ENCODE results near the gene PISD.

GRCh38 chr22:31635638-31636306, 26.2 kb downstream of the PISD start:
- TF ChIP-seq, protein P1, sequence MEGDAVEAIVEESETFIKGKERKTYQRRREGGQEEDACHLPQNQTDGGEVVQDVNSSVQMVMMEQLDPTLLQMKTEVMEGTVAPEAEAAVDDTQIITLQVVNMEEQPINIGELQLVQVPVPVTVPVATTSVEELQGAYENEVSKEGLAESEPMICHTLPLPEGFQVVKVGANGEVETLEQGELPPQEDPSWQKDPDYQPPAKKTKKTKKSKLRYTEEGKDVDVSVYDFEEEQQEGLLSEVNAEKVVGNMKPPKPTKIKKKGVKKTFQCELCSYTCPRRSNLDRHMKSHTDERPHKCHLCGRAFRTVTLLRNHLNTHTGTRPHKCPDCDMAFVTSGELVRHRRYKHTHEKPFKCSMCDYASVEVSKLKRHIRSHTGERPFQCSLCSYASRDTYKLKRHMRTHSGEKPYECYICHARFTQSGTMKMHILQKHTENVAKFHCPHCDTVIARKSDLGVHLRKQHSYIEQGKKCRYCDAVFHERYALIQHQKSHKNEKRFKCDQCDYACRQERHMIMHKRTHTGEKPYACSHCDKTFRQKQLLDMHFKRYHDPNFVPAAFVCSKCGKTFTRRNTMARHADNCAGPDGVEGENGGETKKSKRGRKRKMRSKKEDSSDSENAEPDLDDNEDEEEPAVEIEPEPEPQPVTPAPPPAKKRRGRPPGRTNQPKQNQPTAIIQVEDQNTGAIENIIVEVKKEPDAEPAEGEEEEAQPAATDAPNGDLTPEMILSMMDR (IDR thresholded peaks at IDR 0.05; ENCODE audit: low read depth, low read length): no peak
- TF ChIP-seq EZH2phosphoT487 (IDR thresholded peaks at IDR 0.05; ENCODE audit: low read depth): no peak
